BJ (cell line): Measurements from ENCODE around the gene ATP8B4. TPM values are rescaled to one million over a fixed set of nuclear protein-coding genes. Genes with fewer than 3 reads are reported as not detected.

Experiments
- CTCF ChIA-PET: fragments of 350-600 bp; formaldehyde crosslinking; extraction: SDS; loops from one replicate; lab custom pipeline; 2021; ENCODE audit warnings: antibody characterized with exemption, inconsistent platforms; lab: Yijun Ruan, JAX
- POLR2A ChIA-PET: fragments of 300-600 bp; sonication (Branson Sonifier 250); formaldehyde crosslinking; extraction: SDS; loops from one replicate; lab custom pipeline; 2021; ENCODE audit warnings: antibody characterized with exemption; lab: Charles Lee
- DNase-seq: peaks from one replicate; pipeline ENCODE4 v3.0.0-alpha.2; 2011; ENCODE audit warnings: low read depth
- H3K27me3 ChIP-seq: 2 replicates; pipeline ENCODE4 v1.6.0; 2011; ENCODE audit warnings: low read length; ENCODE audit not compliant: control insufficient read depth, insufficient read depth
- H3K36me3 ChIP-seq: 2 replicates; pipeline ENCODE4 v1.5.1; 2011; ENCODE audit warnings: low read length; ENCODE audit not compliant: control insufficient read depth, insufficient read depth
- H3K4me3 ChIP-seq: 2 replicates; pipeline ENCODE4 v1.5.1; 2011; ENCODE audit warnings: low read depth, mild to moderate bottlenecking, control low read depth, low read length
- polyA plus RNA-seq: library from polyadenylated mRNA; depleted of rRNA; stranded (reverse); fragments of >200 nt; gene quantifications from 2 replicates; pipeline ENCODE4 v1.2.3, GENCODE V29; 2011
- TF ChIP-seq, protein P1 (sequence below): IDR thresholded peaks from 2 replicates; pipeline ENCODE4 v1.5.1; 2011; ENCODE audit warnings: low read depth, mild to moderate bottlenecking, control low read depth, inconsistent platforms, low read length, moderate library complexity; ENCODE audit not compliant: insufficient read depth

ATP8B4 gene
- polyA plus RNA-seq, 1 experiment, result 0.23 TPM

GRCh38 chr15:49827311-49827710 is 291.7 kb downstream of the ATP8B4 start:
- ChIA-PET POLR2A (no interaction called here), CTCF (interaction anchor here (0.6 kb wide), 1 partner anchor 358 kb away, joined by 3 read pairs; no protein-coding TSS in a partner anchor)
- Histone ChIP-seq H3K4me3 (no peak overlapping the region), H3K36me3 (no peaks in the 10 kb centered on the region), H3K27me3 (no peaks in the 10 kb centered on the region)
- no peak for DNase-seq
- TF ChIP-seq, protein P1, sequence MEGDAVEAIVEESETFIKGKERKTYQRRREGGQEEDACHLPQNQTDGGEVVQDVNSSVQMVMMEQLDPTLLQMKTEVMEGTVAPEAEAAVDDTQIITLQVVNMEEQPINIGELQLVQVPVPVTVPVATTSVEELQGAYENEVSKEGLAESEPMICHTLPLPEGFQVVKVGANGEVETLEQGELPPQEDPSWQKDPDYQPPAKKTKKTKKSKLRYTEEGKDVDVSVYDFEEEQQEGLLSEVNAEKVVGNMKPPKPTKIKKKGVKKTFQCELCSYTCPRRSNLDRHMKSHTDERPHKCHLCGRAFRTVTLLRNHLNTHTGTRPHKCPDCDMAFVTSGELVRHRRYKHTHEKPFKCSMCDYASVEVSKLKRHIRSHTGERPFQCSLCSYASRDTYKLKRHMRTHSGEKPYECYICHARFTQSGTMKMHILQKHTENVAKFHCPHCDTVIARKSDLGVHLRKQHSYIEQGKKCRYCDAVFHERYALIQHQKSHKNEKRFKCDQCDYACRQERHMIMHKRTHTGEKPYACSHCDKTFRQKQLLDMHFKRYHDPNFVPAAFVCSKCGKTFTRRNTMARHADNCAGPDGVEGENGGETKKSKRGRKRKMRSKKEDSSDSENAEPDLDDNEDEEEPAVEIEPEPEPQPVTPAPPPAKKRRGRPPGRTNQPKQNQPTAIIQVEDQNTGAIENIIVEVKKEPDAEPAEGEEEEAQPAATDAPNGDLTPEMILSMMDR, result no peak

GRCh38 chr15:49826640-49827234 is 292.3 kb downstream of the ATP8B4 start:
- no peak overlapping the region for H3K4me3 ChIP-seq
- CTCF ChIA-PET, result interaction anchor here (0.6 kb wide), 1 partner anchor 359 kb away, joined by 3 read pairs; no protein-coding TSS in a partner anchor
- no peaks in the 10 kb centered on the region for H3K36me3 ChIP-seq
- no peak for DNase-seq
- POLR2A ChIA-PET, result no interaction called here
- TF ChIP-seq, protein P1, result no peak
- H3K27me3 ChIP-seq, result no peaks in the 10 kb centered on the region

DNA sequence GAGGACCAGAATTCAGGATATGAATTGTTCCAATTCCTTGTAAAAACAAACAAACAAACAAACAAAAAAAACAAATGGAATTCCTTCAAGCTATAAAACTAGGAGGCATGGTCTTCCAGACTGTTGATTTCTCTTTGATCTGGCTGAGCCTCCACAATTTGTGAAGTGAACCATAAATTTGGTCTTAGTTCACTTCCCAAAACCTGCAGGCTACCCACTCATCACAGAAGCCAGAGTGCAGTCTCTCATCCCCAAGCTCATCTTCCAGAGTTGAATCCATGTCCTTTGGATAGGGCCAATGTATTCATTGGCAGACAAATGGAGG is 294.3 kb downstream of the ATP8B4 start:
- TF ChIP-seq, protein P1, result no peak
- H3K4me3 ChIP-seq, result no peak overlapping the region
- no peaks in the 10 kb centered on the region for H3K36me3 ChIP-seq
- DNase-seq, result no peak
- ChIA-PET CTCF (interaction anchor here (0.6 to 1.0 kb wide), 3 partner anchors 10 to 353 kb away, joined by 3 read pairs; no protein-coding TSS in a partner anchor), POLR2A (no interaction called here)
- no peaks in the 10 kb centered on the region for H3K27me3 ChIP-seq

GRCh38 chr15:49823987-49824774 is 294.9 kb downstream of the ATP8B4 start:
- CTCF ChIA-PET, result interaction anchor here (0.6 to 1.0 kb wide), 3 partner anchors 9 to 352 kb away, joined by 3 read pairs; no protein-coding TSS in a partner anchor
- Histone ChIP-seq H3K36me3 (no peaks in the 10 kb centered on the region), H3K4me3 (no peak overlapping the region), H3K27me3 (no peaks in the 10 kb centered on the region)
- TF ChIP-seq, protein P1, result no peak
- DNase-seq, result no peak
- POLR2A ChIA-PET, result no interaction called here

DNA sequence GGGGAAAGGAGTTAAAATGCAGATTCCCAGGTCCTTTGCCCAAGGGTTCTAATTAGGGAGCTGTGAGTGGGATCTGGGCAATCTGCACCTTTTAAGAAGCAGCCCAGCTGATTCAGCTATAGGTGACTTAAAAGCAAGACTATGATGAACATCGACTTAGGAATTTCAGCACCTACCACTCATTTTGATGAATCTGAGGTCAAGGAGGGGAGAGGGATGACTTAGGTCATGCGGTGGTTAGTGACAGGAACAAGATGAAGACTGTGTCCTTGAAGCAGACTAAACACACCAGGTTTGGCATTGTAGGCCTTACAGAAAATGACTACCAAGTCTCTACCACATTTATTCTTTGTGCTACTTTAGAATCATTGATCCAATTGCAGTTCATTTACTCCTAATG is 301.9 kb downstream of the ATP8B4 start:
- H3K36me3 ChIP-seq, result no peaks in the 10 kb centered on the region
- H3K27me3 ChIP-seq, result no peaks in the 10 kb centered on the region
- TF ChIP-seq, protein P1, result no peak
- DNase-seq, result no peak
- POLR2A ChIA-PET, result no interaction called here
- CTCF ChIA-PET, result interaction anchor here (1.3 kb wide), 1 partner anchor 85 kb away, joined by 3 read pairs; no protein-coding TSS in a partner anchor
- H3K4me3 ChIP-seq, result no peak overlapping the region
